CD4-positive, alpha-beta T cell treated with Interleukin-4 for 4 hours (primary cell): Measurements from ENCODE around the gene TBC1D8.
"Not testable (repeated sequence)": the region's sequence is repeated elsewhere in the genome, so short reads cannot be mapped to it uniquely, and the experiment has no call there.

Experiments used
- DNase-seq: peaks from one replicate; pipeline ENCODE4 v3.0.0-alpha.2; 2020

The TBC1D8 gene

GRCh38 chr2:101151146-101151858 lies at the start of gene TBC1D8:
TBC1D8 (minus strand) TSS chr2:101151382; CDS start chr2:101151253, 129 bp downstream.
- DNase-seq: peak; percentile 38

GRCh38 chr2:101200676-101201075 lies 49.5 kb upstream of the TBC1D8 start:
- no peak for DNase-seq

GRCh38 chr2:101199251-101199791 lies 48.1 kb upstream of the TBC1D8 start:
- no peak for DNase-seq

GRCh38 chr2:101197814-101198213 lies 46.6 kb upstream of the TBC1D8 start:
- DNase-seq: no peak

GRCh38 chr2:101197215-101197745 lies 46.1 kb upstream of the TBC1D8 start:
- DNase-seq: no peak

GRCh38 chr2:101195871-101196661 lies 44.9 kb upstream of the TBC1D8 start:
- no peak for DNase-seq

- no peak for DNase-seq
Measured at GRCh38 chr2:101193033-101193626, 41.9 kb upstream of the TBC1D8 start.

GRCh38 chr2:101190747-101191516 lies 39.8 kb upstream of the TBC1D8 start:
- DNase-seq: no peak

GRCh38 chr2:101188683-101189405 lies 37.7 kb upstream of the TBC1D8 start:
- DNase-seq: no peak

- no peak for DNase-seq
Measured at GRCh38 chr2:101187131-101187530, 35.9 kb upstream of the TBC1D8 start.

GRCh38 chr2:101185656-101186055 lies 34.5 kb upstream of the TBC1D8 start:
- no peak for DNase-seq

GRCh38 chr2:101185085-101185484 lies 33.9 kb upstream of the TBC1D8 start:
- DNase-seq: no peak

- DNase-seq: peak; percentile 10
Measured at GRCh38 chr2:101179982-101180381, 28.8 kb upstream of the TBC1D8 start.

- DNase-seq: no peak
Measured at GRCh38 chr2:101176803-101177202, 25.6 kb upstream of the TBC1D8 start.

- no peak for DNase-seq
Measured at GRCh38 chr2:101175991-101176390, 24.8 kb upstream of the TBC1D8 start.

GRCh38 chr2:101173707-101174295 lies 22.6 kb upstream of the TBC1D8 start:
- peak; percentile 42 for DNase-seq

- not testable (repeated sequence) for DNase-seq
Measured at GRCh38 chr2:101169822-101170221, 18.6 kb upstream of the TBC1D8 start.

- no peak for DNase-seq
Measured at GRCh38 chr2:101168706-101169105, 17.5 kb upstream of the TBC1D8 start.

GRCh38 chr2:101167532-101167931 lies 16.4 kb upstream of the TBC1D8 start:
- DNase-seq: not testable (repeated sequence)

- no peak for DNase-seq
Measured at GRCh38 chr2:101164021-101164420, 12.8 kb upstream of the TBC1D8 start.
